Measurements from ENCODE around the gene CCR1. TPM values are rescaled to one million over a fixed set of nuclear protein-coding genes. Genes with fewer than 3 reads are reported as not detected.

Gene CCR1
- polyA plus RNA-seq, 1 experiment = not detected

- Histone ChIP-seq H3K4me3 (ENCODE audit: low read depth, low read length) (no peak overlapping the region), H3K36me3 (ENCODE audit: control insufficient read depth, insufficient read depth, low read length) (no peaks in the 10 kb centered on the region), H3K27me3 (ENCODE audit: control insufficient read depth, insufficient read depth, low read length) (peaks cover 5% of the 10 kb centered on the region)
- no peak for TF ChIP-seq CTCF (IDR thresholded peaks at IDR 0.05; ENCODE audit: insufficient read depth, low read depth, low read length)
- DNase-seq (ENCODE audit: low read depth) = no peak
- POLR2A ChIA-PET = no interaction called here
- CTCF ChIA-PET = no interaction called here
These were observed 31.8 kb upstream of the CCR1 start for GRCh38 chr3:46239952-46240351.

GRCh38 chr3:46239301-46239938 is 31.3 kb upstream of the CCR1 start:
- CTCF ChIA-PET = no interaction called here
- DNase-seq (ENCODE audit: low read depth) = no peak
- Histone ChIP-seq H3K4me3 (ENCODE audit: low read depth, low read length) (no peak overlapping the region), H3K36me3 (ENCODE audit: control insufficient read depth, insufficient read depth, low read length) (no peaks in the 10 kb centered on the region), H3K27me3 (ENCODE audit: control insufficient read depth, insufficient read depth, low read length) (peaks cover 7% of the 10 kb centered on the region)
- POLR2A ChIA-PET = no interaction called here
- TF ChIP-seq CTCF (IDR thresholded peaks at IDR 0.05; ENCODE audit: insufficient read depth, low read depth, low read length) = no peak

GRCh38 chr3:46238386-46238785 is 30.3 kb upstream of the CCR1 start:
- no peak for DNase-seq (ENCODE audit: low read depth)
- no peaks in the 10 kb centered on the region for H3K36me3 ChIP-seq (ENCODE audit: control insufficient read depth, insufficient read depth, low read length)
- CTCF ChIA-PET = no interaction called here
- peaks cover 7% of the 10 kb centered on the region for H3K27me3 ChIP-seq (ENCODE audit: control insufficient read depth, insufficient read depth, low read length)
- H3K4me3 ChIP-seq (ENCODE audit: low read depth, low read length) = no peak overlapping the region
- POLR2A ChIA-PET = no interaction called here
- TF ChIP-seq CTCF (IDR thresholded peaks at IDR 0.05; ENCODE audit: insufficient read depth, low read depth, low read length) = no peak

GRCh38 chr3:46236294-46237054 is 28.4 kb upstream of the CCR1 start:
- ChIA-PET CTCF (no interaction called here), POLR2A (no interaction called here)
- Histone ChIP-seq H3K27me3 (ENCODE audit: control insufficient read depth, insufficient read depth, low read length) (peaks cover 7% of the 10 kb centered on the region), H3K36me3 (ENCODE audit: control insufficient read depth, insufficient read depth, low read length) (no peaks in the 10 kb centered on the region), H3K4me3 (ENCODE audit: low read depth, low read length) (no peak overlapping the region)
- DNase-seq (ENCODE audit: low read depth) = no peak
- TF ChIP-seq CTCF (IDR thresholded peaks at IDR 0.05; ENCODE audit: insufficient read depth, low read depth, low read length) = no peak

GRCh38 chr3:46235425-46235824 is 27.3 kb upstream of the CCR1 start:
- TF ChIP-seq CTCF (IDR thresholded peaks at IDR 0.05; ENCODE audit: insufficient read depth, low read depth, low read length) = no peak
- peaks cover 7% of the 10 kb centered on the region for H3K27me3 ChIP-seq (ENCODE audit: control insufficient read depth, insufficient read depth, low read length)
- ChIA-PET CTCF (no interaction called here), POLR2A (no interaction called here)
- no peak for DNase-seq (ENCODE audit: low read depth)
- no peaks in the 10 kb centered on the region for H3K36me3 ChIP-seq (ENCODE audit: control insufficient read depth, insufficient read depth, low read length)
- H3K4me3 ChIP-seq (ENCODE audit: low read depth, low read length) = no peak overlapping the region

Data from BJ (cell line).